Measurements from ENCODE around the gene PPP6R2.
"Not testable (repeated sequence)": the region's sequence is repeated elsewhere in the genome, so short reads cannot be mapped to it uniquely, and the experiment has no call there.

PPP6R2 gene

DNA sequence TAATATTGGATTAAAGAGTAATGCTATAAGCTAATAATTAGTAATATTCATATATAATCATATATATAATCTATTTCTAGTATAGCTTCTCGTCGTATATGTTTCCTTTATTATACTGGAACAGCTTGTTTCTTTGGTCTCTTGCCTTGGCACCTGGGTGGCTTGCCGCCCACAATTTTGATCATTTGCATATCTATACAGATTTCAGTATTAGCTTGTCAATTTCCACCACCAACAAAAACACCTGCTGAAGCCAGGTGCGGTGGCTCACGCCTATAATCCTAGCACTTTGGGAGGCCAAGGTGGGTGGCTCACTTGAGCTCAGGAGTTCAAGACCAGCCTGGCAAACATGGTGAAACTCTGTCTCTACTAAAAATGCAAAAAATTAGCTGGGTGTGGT is 8.7 kb upstream of the PPP6R2 start:
- H3K27me3 Mint-ChIP-seq; DNase-seq; H3K36me3 Mint-ChIP-seq (ENCODE audit: insufficient read depth); H3K27ac Mint-ChIP-seq; H3K9me3 Mint-ChIP-seq; H3K4me3 Mint-ChIP-seq; H3K4me1 Mint-ChIP-seq (ENCODE audit: low read depth in 2 of 2); ATAC-seq (replicated peaks): not testable (repeated sequence)

DNA sequence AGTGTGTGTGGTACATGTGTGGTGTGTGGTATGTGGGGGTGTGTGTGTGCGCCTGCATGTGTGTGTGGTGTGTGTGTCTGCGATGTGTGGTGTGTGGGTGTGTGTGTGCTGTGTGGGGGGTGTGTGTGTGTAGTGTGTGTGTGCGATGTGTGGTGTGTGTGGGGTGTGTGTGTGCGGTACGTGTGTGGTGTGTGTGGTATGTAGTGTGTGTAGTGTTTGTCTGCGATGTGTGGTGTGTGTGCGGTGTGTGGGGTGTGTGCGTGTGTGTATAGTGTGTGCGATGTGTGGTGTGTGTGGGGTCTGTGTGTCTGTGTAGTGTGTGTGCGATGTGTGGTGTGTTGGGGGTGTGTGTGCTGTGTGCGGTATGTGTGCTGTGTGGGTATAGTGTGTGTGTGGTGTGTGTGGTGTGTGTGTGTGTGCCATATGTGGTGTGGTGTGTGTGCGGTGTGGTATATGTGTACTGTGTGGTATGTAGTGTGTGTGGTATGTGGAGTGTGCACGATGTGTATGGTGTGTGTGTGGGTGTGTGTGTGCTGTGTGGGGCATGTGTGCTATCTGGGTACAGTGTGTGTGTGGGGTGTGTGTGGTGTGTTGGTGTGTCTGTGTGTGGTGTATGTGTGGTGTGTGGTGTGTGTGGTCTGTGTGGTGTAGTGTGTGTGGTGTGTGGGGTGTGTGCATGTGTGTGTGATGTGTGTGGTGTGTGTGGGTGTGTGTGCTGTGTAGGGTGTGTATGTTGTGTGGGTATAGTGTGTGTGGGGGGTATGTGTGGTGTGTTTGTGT is 5.7 kb upstream of the PPP6R2 start:
- Mint-ChIP-seq H3K36me3 (ENCODE audit: insufficient read depth) (peaks cover 4% of the 10 kb centered on the region), H3K27me3 (no peaks in the 10 kb centered on the region), H3K4me1 (ENCODE audit: low read depth in 2 of 2) (peaks cover 2 to 4% of the 10 kb centered on the region in 2 donors), H3K4me3 (no peak overlapping the region), H3K27ac (no peak overlapping the region), H3K9me3 (no peaks in the 10 kb centered on the region)
- DNase-seq (no peak), ATAC-seq (replicated peaks) (no peak)

DNA sequence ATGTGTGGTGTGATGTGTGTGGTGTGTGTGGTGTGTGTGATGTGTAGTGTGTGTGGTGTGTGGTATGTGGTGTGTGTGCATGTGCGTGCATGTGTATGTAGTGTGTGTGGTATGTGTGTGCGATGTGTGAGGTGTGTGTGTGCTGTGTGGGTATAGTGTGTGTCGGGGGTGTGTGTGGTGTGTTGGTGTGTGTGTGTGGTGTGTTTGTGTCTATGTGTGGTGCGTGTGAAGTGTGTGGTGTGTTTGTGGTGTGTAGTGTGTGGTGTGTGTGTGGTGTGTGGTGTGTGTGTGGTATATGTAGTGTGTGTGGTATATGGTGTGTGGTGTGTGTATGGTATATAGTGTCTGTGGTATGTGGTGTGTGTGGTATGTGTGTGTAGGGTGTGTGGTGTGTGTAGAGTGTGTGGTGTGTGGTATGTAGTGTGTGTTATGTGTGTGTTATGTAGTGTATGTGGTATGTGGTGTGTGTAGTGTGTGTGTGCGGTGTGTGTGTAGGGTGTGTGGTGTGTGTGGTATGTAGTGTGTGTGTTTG is 5.0 kb upstream of the PPP6R2 start:
- no peak for ATAC-seq (replicated peaks)
- H3K27me3 Mint-ChIP-seq = no peaks in the 10 kb centered on the region
- no peak overlapping the region for H3K4me3 Mint-ChIP-seq
- no peaks in the 10 kb centered on the region for H3K9me3 Mint-ChIP-seq
- H3K36me3 Mint-ChIP-seq (ENCODE audit: insufficient read depth) = peaks cover 4% of the 10 kb centered on the region
- peaks cover 3 to 4% of the 10 kb centered on the region in 2 donors for H3K4me1 Mint-ChIP-seq (ENCODE audit: low read depth in 2 of 2)
- no peak for DNase-seq
- H3K27ac Mint-ChIP-seq = no peak overlapping the region

DNA sequence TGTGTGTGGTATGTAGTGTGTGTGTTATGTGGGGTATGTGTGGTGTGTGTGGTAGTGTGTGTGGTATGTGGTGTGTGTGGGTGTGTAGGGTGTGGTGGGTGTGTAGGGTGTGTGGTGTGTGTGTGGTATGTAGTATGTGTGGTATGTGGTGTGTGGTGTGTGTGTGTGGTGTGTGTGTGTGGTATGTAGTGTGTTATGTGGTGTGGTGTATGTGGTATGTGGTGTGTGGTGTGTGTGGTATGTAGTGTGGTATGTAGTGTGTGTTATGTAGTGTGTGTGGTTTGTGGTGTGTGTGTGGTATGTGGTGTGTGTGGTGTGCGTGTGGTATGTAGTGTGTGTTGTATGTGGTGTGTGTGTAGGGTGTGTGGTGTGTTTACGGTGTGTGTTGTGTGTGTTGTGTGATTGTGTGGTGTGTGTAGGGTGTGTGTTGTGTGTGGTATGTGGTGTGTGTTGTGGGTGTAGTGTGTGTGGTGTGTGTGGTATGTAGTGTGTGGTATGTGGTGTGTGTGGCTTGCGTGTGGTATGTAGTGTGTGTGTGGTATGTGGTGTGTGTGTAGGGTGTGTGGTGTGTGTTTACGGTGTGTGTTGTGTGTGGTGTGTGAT is 4.2 kb upstream of the PPP6R2 start:
- Mint-ChIP-seq H3K36me3 (ENCODE audit: insufficient read depth) (no peaks in the 10 kb centered on the region), H3K4me3 (no peak overlapping the region), H3K4me1 (ENCODE audit: low read depth in 2 of 2) (peaks cover 3 to 4% of the 10 kb centered on the region in 2 donors), H3K27me3 (no peaks in the 10 kb centered on the region), H3K9me3 (no peaks in the 10 kb centered on the region), H3K27ac (no peak overlapping the region)
- no peak for ATAC-seq (replicated peaks)
- no peak for DNase-seq

DNA sequence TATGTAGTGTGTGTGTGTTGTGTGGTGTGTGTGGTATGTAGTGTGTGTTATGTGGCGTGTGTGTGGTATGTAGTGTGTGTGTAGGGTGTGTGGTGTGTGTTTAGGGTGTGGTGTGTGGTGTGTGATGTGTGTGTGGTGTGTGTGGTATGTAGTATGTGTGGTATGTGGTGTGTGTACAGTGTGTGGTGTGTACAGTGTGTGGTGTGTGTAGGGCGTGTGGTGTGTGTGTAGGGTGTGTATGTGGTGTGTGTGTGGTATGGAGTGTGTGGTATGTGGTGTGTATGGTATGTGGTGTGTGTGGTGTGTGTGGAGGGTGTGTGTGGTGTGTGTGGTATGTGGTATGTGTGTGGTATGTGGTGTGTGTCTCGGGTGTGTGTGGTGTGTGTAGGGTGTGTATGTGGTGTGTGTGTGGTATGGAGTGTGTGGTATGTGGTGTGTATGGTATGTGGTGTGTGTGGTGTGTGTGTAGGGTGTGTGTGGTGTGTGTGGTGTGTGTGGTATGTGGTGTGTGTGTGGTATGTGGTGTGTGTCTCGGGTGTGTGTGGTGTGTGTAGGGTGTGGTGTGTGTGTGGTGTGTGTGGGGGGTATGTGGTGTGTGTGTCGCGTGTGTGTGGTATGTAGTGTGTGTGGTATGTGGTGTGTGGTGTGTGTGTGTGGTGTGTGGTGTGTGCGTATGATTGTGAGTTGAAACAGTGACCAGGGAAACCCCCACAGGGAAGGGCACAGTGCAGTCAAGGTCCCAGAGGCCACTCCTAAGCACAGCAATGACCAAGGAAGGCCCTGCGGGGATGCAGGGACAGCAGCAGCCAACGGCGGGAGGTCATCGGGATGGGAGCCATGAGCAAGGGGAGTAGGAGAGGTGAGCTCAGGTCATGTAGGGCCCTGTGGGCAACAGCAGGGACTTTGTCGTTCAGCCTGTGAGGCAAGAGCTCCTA is 2.9 kb upstream of the PPP6R2 start:
- H3K36me3 Mint-ChIP-seq (ENCODE audit: insufficient read depth) = no peaks in the 10 kb centered on the region
- no peaks in the 10 kb centered on the region for H3K27me3 Mint-ChIP-seq
- peaks cover 3 to 4% of the 10 kb centered on the region in 2 donors for H3K4me1 Mint-ChIP-seq (ENCODE audit: low read depth in 2 of 2)
- no peak overlapping the region for H3K4me3 Mint-ChIP-seq
- DNase-seq = no peak
- ATAC-seq (replicated peaks) = no peak
- H3K9me3 Mint-ChIP-seq = no peaks in the 10 kb centered on the region
- no peak overlapping the region for H3K27ac Mint-ChIP-seq

DNA sequence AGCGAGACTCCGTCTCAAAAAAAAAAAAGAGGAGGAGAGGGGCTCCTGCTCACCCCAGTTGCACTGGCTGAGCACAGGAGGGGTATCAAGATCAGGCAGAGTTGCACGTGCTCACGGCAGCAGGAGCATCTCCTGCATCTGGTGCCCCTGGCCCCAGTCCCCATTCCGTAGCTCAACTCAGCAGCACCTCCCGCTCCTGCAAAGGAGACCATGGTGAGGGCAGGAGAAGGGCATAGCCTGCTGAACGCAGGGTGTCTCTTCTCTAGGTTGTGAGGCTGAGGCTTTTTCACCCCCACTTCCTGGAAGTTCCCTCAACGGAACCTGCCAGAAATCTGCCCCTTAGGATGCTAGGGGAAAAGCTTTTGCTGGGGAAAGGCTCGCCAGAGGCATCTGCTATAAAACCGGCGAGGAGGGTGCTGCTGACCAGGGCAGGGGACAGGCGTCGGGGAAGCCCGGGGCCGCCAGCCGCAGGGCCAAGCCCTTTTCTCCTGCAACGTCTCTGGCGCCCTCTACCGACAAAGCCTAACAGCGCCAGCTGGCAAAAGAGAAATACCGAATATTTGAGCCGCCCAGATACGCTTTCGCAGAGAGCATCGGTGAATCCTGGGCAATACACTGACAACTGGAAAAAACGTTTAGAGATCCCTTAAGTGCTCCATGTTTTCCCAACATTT is 1.0 kb upstream of the PPP6R2 start:
- Mint-ChIP-seq H3K27ac (peak overlapping the region; percentile 82 to 90), H3K9me3 (no peaks in the 10 kb centered on the region), H3K36me3 (ENCODE audit: insufficient read depth) (peaks cover 3% of the 10 kb centered on the region), H3K4me1 (ENCODE audit: low read depth in 2 of 2) (peaks cover 3 to 4% of the 10 kb centered on the region in 2 donors), H3K27me3 (no peaks in the 10 kb centered on the region), H3K4me3 (peak overlapping the region; percentile 78 to 85)
- DNase-seq (peak; percentile 87 to 91 (median 90)), ATAC-seq (replicated peaks) (peak; percentile 59)

DNA sequence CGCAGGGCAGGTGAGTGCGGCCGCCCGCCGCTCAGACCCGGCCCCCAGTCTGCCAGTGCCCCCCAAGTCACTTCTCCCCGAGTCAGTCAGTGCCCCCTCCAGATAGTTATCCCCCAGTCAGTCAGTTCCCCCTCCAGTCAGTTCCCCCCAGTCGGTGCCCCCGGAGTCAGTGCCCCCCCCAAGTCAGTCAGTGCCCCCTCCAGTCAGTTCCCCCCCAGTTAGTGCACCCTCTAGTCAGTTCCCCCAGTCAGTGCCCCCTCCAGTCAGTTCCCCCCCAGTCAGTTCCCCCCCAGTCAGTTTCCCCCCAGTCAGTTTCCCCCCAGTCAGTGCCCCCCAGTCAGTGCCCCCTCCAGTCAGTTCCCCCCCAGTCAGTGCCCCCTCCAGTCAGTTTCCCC is 411 bp downstream of the PPP6R2 start:
- H3K27ac Mint-ChIP-seq = no peak overlapping the region
- peaks cover 3 to 4% of the 10 kb centered on the region in 2 donors for H3K4me1 Mint-ChIP-seq (ENCODE audit: low read depth in 2 of 2)

DNA sequence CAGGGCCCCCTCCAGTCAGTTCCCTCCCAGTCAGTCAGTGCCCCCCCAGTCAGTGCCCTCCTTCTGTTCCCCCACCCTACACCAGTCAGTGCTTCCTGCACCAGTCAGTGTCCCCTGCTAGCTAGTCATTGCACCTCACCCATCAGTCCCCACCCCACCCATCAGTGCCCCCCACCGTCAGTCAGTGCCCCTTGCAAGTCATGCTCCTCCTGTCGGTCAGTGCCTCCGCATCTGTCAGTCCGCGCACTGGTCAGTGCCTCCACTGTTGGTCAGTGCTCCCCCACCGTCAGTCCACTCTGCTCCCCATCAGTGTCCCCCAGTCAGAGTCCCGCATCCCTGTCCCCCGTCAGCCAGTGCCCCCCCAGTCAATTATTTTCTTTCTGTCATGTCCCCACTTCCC is 3.3 kb downstream of the PPP6R2 start:
- no peaks in the 10 kb centered on the region for H3K27me3 Mint-ChIP-seq
- ATAC-seq (replicated peaks) (no peak), DNase-seq (no peak)
- H3K9me3 Mint-ChIP-seq = no peaks in the 10 kb centered on the region
- H3K4me1 Mint-ChIP-seq (ENCODE audit: low read depth in 2 of 2) = peaks cover 1 to 2% of the 10 kb centered on the region in 2 donors
- peaks cover 9% of the 10 kb centered on the region for H3K36me3 Mint-ChIP-seq (ENCODE audit: insufficient read depth)
- no peak overlapping the region for H3K4me3 Mint-ChIP-seq
- no peak overlapping the region for H3K27ac Mint-ChIP-seq

More for the DNA sequence above, 411 bp downstream of the PPP6R2 start:
- ATAC-seq (replicated peaks) = peak; percentile 11
- no peak for DNase-seq
- peak overlapping the region; percentile 47 to 59 for H3K4me3 Mint-ChIP-seq
- peaks cover 3% of the 10 kb centered on the region for H3K36me3 Mint-ChIP-seq (ENCODE audit: insufficient read depth)
- no peaks in the 10 kb centered on the region for H3K27me3 Mint-ChIP-seq
- no peaks in the 10 kb centered on the region for H3K9me3 Mint-ChIP-seq

DNA sequence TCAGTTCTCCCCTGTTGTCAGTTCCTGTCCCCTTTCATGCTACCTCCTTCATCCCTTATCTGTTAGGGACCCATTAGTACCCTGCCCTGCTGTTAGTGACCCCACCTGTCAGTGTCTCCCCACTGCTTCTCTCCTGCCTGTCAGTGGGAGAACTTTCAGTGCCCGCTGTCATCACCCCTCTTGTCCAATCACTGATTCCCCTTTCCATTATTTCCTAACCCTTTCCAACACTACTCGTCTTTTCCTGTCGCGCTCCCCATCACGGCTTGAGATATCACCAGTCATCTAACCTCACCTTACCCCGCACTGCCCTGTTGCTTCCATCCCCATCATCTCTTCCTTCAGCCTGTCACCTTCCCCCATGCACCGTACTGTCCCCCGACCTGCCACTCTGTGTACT is 4.0 kb downstream of the PPP6R2 start:
- Mint-ChIP-seq H3K4me3 (no peak overlapping the region), H3K9me3 (no peaks in the 10 kb centered on the region), H3K36me3 (ENCODE audit: insufficient read depth) (peaks cover 11% of the 10 kb centered on the region), H3K27ac (no peak overlapping the region), H3K4me1 (ENCODE audit: low read depth in 2 of 2) (peaks cover 0 to 1% of the 10 kb centered on the region in 2 donors), H3K27me3 (no peaks in the 10 kb centered on the region)
- DNase-seq = no peak
- no peak for ATAC-seq (replicated peaks)

DNA sequence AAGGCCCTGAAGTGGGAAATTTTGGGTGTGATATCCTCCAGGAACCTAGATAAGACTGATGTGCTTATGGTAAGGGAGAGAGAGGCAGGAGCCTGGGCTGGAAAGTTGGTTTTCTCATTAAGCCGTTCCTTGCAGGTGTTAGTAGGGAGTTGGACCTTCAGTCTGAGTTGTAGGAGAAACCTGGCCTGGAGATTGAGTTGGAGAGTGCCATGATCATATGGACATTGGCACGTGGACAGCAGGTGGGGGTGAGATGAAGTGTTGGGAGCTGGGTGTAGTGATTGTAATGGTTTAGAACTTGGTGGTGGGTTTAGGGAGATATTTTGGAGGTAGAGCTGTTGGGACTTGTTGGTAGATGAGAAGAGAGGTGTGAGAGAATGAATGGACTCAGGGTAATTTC is 4.9 kb downstream of the PPP6R2 start:
- Mint-ChIP-seq H3K4me1 (ENCODE audit: low read depth in 2 of 2) (no peaks in the 10 kb centered on the region), H3K27me3 (no peaks in the 10 kb centered on the region), H3K36me3 (ENCODE audit: insufficient read depth) (peaks cover 20% of the 10 kb centered on the region), H3K9me3 (no peaks in the 10 kb centered on the region), H3K4me3 (no peak overlapping the region), H3K27ac (no peak overlapping the region)
- no peak for DNase-seq
- no peak for ATAC-seq (replicated peaks)

DNA sequence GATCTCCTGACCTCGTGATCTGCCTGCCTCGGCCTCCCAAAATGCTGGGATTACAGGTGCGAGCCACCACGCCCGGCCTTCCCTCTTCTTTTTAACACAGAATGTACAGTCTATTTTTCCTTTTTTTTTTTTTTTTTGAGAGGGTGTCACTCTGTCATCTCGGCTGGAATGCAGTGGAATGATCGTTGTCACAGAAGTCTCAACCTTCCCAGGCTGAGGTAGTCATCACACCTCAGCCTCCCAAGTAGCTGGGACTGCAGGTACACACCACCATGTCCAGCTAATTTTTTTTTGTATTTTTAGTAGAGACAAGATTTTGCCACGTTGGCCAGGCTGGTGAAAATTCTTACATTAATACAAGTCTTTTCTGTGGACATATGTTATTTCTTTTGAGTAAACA is 13.1 kb downstream of the PPP6R2 start:
- Mint-ChIP-seq H3K9me3 (no peaks in the 10 kb centered on the region), H3K4me1 (ENCODE audit: low read depth in 2 of 2) (peaks cover 14 to 17% of the 10 kb centered on the region in 2 donors), H3K36me3 (ENCODE audit: insufficient read depth) (peaks cover 58% of the 10 kb centered on the region), H3K4me3 (no peak overlapping the region), H3K27ac (no peak overlapping the region), H3K27me3 (no peaks in the 10 kb centered on the region)
- DNase-seq (no peak), ATAC-seq (replicated peaks) (no peak)

DNA sequence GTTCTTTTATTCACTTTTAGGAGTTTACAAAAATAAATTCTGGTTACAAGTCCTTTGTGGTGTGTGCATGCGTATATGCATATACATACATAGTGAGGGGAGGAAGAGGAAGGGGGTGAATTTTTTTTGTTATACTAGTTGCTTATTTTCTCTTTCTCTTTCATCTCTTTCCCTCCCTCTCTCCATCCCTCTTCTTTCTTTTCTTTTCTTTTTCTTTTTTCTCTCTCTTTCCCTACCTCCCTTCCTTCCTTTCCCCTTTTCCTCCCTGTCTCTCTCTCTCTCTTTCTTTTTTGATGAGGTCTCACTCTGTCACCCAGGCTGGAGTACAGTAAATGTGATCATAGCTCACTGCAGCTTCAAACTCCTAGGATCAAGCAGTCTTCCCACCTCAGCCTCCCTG is 14.1 kb downstream of the PPP6R2 start:
- ATAC-seq (replicated peaks) (no peak), DNase-seq (no peak)
- Mint-ChIP-seq H3K4me3 (peak overlapping the region; percentile 0 to 10), H3K9me3 (no peaks in the 10 kb centered on the region), H3K27me3 (no peaks in the 10 kb centered on the region), H3K4me1 (ENCODE audit: low read depth in 2 of 2) (peaks cover 24 to 28% of the 10 kb centered on the region in 2 donors), H3K27ac (peak overlapping the region; percentile 21 to 57), H3K36me3 (ENCODE audit: insufficient read depth) (peaks cover 54% of the 10 kb centered on the region)

DNA sequence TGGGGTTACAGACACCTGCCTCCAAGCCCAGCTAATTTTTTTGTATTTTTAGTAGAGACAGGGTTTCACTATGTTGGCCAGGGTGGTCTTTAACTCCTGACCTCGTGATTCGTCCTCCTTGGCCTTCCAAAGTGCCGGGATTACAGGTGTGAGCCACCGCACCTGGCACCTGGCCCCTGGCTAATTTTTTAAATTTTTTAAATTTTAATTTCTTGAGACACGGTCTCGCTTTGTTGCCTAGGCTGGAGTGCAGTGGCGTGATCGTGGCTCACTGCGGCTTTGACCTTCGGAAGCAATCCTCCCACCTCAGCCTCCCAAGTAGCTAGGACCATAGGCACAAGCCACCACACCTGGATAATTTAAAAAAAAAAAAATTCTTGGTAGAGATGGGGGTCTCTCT is 14.6 kb downstream of the PPP6R2 start:
- peaks cover 30 to 33% of the 10 kb centered on the region in 2 donors for H3K4me1 Mint-ChIP-seq (ENCODE audit: low read depth in 2 of 2)
- ATAC-seq (replicated peaks) (no peak), DNase-seq (no peak)
- H3K27ac Mint-ChIP-seq = peak overlapping the region; percentile 21 to 57
- H3K36me3 Mint-ChIP-seq (ENCODE audit: insufficient read depth) = peaks cover 49% of the 10 kb centered on the region
- H3K4me3 Mint-ChIP-seq = peak overlapping the region in 1 of 2 donors; percentile 10
- H3K9me3 Mint-ChIP-seq = no peaks in the 10 kb centered on the region
- H3K27me3 Mint-ChIP-seq = no peaks in the 10 kb centered on the region

All from effector memory CD8-positive, alpha-beta T cell (primary cell).